Effector memory CD4-positive, alpha-beta T cell (primary cell): ENCODE results near the gene ZNF189.
"Not testable (repeated sequence)": the region's sequence is repeated elsewhere in the genome, so short reads cannot be mapped to it uniquely, and the experiment has no call there.

ENCODE experiments used
- DNase-seq, 3 donors: peaks; one replicate each; pipeline ENCODE4 v3.0.0-alpha.2; 2020
- H3K27ac ChIP-seq: 2 replicates; pipeline ENCODE4 v1.7.0; 2013; ENCODE audit warnings: mild to moderate bottlenecking, low read length, moderate library complexity; ENCODE audit not compliant: insufficient read depth, poor library complexity, severe bottlenecking
- H3K27me3 ChIP-seq: replicated peaks from 2 replicates; pipeline ENCODE4 v1.7.0; 2013; ENCODE audit warnings: mild to moderate bottlenecking, low read length; ENCODE audit not compliant: insufficient read depth, control insufficient read depth, poor library complexity, severe bottlenecking
- H3K36me3 ChIP-seq: 2 replicates; pipeline ENCODE4 v1.7.0; 2013; ENCODE audit warnings: mild to moderate bottlenecking, low read length, moderate library complexity; ENCODE audit not compliant: control insufficient read depth, insufficient read depth
- H3K4me1 ChIP-seq: 2 replicates; pipeline ENCODE4 v1.7.0; 2013; ENCODE audit warnings: low read length, mild to moderate bottlenecking; ENCODE audit not compliant: control insufficient read depth, insufficient read depth, poor library complexity, severe bottlenecking
- H3K4me3 ChIP-seq: 2 replicates; pipeline ENCODE4 v1.7.0; 2013; ENCODE audit warnings: low read length, low read depth, mild to moderate bottlenecking; ENCODE audit not compliant: insufficient read depth, poor library complexity, severe bottlenecking
- H3K9me3 ChIP-seq: 2 replicates; pipeline ENCODE4 v1.7.0; 2013; ENCODE audit warnings: mild to moderate bottlenecking, low read length, moderate library complexity; ENCODE audit not compliant: control insufficient read depth

Gene ZNF189

DNA sequence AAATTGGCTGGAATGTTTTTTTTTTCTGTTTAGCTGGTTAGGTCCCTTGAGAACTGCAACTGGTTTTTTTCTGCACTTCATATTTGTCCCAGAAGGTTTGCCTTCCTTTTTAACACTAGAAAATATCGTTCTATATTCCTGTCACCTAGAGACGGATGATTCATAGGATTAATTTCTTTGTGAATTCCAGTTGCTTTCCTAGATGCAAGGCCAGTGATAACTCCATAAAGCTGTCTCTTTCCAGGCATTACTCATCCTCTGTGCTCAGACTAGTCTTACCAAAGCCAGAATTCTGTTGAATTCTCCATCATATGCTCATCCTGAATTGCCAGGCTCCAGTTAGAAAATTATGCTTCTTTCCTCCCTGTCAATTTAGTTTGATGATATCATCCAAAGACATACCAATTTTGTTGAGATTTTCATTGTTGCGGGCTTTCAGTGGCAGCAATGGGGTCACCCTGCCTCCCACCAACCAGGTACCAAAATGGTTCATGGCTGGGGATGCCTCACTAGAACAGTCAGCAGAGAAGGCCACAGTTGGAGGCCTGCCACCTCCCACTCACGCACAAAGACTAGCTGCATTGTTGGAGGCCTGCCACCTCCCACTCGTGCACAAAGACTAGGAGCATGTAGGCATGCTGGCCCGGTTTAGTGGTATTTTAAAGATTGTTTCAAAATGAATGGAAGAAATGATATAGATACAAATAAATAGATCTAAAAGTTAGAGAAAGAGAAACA lies 22.4 kb upstream of the ZNF189 start:
- no peaks in the 10 kb centered on the region for H3K36me3 ChIP-seq
- H3K4me3 ChIP-seq = no peak overlapping the region
- no peaks in the 10 kb centered on the region for H3K4me1 ChIP-seq
- H3K27me3 ChIP-seq = no peaks in the 10 kb centered on the region
- H3K9me3 ChIP-seq = no peaks in the 10 kb centered on the region
- H3K27ac ChIP-seq = no peak overlapping the region
- DNase-seq = no peak

DNA sequence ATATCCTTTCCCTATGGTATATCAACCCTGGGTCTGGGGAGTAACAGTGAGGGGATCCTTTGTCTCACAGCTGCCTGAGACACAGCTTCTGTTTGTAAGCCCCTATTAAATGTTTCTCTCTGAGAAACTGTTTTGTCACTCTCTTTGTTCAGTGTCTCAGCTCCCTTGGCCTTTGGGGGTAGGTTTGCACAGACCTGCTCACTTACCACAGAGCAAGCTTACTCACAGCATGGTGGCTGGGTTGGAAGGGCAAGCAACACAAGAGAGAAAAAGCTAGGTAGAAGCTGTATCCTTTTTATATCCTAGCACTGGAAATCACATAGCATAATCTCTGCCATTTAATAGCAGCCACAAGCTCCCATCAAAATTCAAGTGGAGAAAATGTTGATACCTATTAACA lies 18.4 kb upstream of the ZNF189 start:
- DNase-seq = no peak
- H3K27ac ChIP-seq = no peak overlapping the region
- no peaks in the 10 kb centered on the region for H3K36me3 ChIP-seq
- H3K4me1 ChIP-seq = no peaks in the 10 kb centered on the region
- no peaks in the 10 kb centered on the region for H3K9me3 ChIP-seq
- H3K27me3 ChIP-seq = no peaks in the 10 kb centered on the region
- no peak overlapping the region for H3K4me3 ChIP-seq

DNA sequence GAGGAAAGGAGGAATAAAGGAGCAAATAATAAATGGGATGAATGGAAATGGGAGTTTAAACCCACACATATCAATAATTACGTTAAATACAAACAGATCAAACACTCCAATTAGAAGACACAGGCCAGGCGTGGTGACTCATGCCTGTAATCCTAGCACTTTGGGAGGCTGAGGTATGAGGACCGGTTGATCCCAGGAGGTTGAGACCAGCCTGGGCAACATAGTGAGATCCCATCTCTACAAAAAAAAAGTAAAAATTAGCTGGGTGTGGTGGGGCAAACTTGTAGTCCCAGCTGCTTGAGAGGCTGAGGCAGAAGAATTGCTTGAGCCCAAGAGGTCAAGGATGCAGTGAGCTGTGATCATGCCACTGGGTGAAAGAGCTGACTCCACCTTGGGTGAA lies 17.5 kb upstream of the ZNF189 start:
- Histone ChIP-seq H3K27ac (no peak overlapping the region), H3K4me3 (no peak overlapping the region), H3K4me1 (no peaks in the 10 kb centered on the region), H3K36me3 (no peaks in the 10 kb centered on the region), H3K27me3 (no peaks in the 10 kb centered on the region), H3K9me3 (no peaks in the 10 kb centered on the region)
- DNase-seq = no peak

DNA sequence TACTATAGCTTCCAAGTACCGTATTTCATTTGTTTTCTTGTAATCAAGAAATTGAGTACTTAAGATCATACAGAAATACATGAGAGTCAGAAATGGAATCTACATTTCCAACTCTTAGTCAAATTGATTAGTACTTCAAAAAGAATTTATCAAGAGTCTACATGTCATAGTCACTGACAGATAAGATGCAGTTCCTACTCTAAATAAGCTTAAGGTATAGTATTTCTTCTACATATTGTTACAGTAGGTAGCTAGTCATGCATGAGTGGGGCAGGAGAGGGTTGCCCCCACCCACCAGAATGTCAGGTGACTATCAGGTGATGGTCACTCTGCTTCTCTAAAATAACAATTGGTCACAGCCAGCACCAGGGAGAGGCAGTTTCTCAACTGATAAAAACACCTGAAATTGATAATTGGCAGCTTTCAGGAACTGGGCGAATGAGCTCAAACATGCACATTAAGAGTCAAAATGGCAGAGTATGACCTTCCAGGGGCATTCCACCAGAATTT lies 16.8 kb upstream of the ZNF189 start:
- no peak for DNase-seq
- Histone ChIP-seq H3K27ac (no peak overlapping the region), H3K4me3 (no peak overlapping the region)

DNA sequence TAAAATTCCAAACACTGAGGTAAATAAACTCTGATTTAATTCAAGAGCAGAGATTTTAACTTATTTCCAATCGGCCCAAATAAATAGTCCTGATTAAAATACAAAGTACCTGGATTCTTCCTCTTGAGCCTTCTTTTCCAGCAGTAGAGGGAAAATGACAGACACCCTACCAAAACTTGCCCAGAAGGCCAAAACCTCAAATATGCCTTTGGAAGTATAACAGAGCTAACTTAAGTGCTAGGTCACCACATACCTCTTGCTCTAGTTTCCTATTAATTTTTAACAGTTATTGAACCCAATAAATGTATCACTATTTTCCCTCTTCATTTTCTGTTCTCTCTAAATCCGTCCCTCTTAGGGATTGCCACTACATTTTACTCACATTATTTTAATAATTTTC lies 15.3 kb upstream of the ZNF189 start:
- Histone ChIP-seq H3K27me3 (no peaks in the 10 kb centered on the region), H3K4me1 (no peaks in the 10 kb centered on the region), H3K36me3 (no peaks in the 10 kb centered on the region), H3K4me3 (no peak overlapping the region), H3K27ac (no peak overlapping the region), H3K9me3 (no peaks in the 10 kb centered on the region)
- DNase-seq = no peak

More for the DNA sequence above, 16.8 kb upstream of the ZNF189 start:
- Histone ChIP-seq H3K36me3 (no peaks in the 10 kb centered on the region), H3K9me3 (no peaks in the 10 kb centered on the region), H3K27me3 (no peaks in the 10 kb centered on the region), H3K4me1 (no peaks in the 10 kb centered on the region)

DNA sequence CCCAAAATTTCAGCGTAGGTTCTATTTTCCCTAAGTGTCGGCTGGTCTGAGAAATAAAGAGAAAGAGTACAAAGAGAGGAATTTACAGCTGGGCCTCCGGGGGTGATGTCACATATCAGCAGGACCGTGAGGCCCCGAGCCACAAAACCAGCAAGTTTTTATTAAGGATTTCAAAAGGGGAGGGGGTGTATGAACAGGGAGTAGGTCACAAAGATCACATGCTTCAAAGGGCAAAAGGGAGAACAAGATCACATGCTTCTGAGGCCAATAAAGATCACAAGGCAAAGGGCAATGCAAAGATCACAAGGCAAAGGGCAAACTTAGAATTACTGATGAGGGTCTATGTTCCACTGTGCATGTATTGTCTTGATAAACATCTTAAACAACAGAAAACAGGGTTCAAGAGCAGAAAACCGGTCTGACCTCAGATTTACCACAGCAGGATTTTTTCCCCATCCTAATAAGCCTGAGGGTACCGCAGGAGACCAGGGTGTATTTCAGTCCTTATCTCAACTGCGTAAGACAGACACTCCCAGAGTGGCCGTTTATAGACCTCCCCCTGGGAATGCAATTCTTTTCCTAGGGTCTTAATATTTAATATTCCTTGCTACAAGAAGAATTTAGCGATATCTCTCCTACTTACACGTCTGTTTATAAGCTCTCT lies 13.6 kb upstream of the ZNF189 start, which contains the start of gene BAAT:
Gene BAAT, minus strand, starts transcription at position 134 of the 664 bp plus-strand sequence. CDS start 13,602 bp downstream, outside the sequence.
- not testable (repeated sequence) for H3K27ac ChIP-seq, H3K27me3 ChIP-seq, DNase-seq, H3K4me3 ChIP-seq, H3K9me3 ChIP-seq, H3K4me1 ChIP-seq, H3K36me3 ChIP-seq

DNA sequence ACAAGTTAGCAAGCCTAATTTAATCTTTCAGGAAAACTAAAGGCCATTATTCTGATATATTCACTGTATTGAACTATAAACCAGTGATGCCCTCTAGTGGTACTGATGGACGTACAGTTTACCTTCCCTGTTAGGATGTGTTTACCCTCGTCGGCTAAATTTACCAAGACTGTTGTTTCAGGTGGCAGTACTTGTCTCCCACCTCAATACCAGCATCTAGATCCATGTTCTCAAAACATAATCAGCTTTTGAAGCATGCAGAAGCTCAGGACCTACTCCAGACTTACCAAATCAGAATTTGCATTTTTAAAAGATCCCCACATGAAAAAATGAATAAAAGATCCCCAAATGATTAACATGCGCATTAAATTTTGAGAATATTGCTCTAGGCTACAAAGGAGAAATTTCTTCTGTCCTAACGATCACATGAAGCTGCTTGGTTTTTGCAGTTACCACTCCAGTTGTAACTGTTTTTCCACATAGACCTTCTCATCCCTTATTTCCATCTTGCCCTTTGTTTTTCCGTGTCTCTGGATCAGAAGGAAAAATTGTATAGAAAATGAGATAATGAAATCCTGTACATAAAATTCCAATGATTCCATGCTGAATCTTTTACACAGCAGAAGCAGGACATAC lies 10.7 kb upstream of the ZNF189 start:
- Histone ChIP-seq H3K36me3 (peaks cover 16% of the 10 kb centered on the region), H3K9me3 (no peaks in the 10 kb centered on the region), H3K27me3 (no peaks in the 10 kb centered on the region), H3K27ac (no peak overlapping the region), H3K4me3 (no peak overlapping the region), H3K4me1 (no peaks in the 10 kb centered on the region)
- DNase-seq = no peak

DNA sequence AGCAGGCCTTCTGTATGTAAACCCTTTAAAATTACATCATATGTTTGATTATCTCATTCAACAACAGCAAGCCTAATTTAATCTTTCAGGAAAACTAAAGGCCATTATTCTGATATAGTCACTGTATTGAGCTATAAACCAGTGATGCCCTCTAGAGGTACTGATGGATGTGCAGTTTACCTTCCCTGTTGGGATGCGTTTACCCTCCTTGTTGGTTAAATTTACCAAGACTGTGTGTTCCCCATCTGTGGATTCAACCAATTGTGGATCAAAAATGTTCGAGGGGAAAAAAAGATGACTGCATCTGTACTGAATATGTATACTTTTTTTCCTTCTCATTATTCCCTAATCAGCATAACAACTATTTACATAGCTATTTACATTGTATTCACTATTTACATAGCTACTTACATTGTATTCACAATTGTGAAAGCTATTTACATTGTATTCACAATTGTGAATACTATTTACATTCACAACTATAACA lies 10.1 kb upstream of the ZNF189 start:
- H3K27me3 ChIP-seq = no peaks in the 10 kb centered on the region
- peaks cover 16% of the 10 kb centered on the region for H3K36me3 ChIP-seq
- H3K4me3 ChIP-seq = no peak overlapping the region
- no peak overlapping the region for H3K27ac ChIP-seq
- H3K4me1 ChIP-seq = no peaks in the 10 kb centered on the region
- DNase-seq = no peak
- no peaks in the 10 kb centered on the region for H3K9me3 ChIP-seq

DNA sequence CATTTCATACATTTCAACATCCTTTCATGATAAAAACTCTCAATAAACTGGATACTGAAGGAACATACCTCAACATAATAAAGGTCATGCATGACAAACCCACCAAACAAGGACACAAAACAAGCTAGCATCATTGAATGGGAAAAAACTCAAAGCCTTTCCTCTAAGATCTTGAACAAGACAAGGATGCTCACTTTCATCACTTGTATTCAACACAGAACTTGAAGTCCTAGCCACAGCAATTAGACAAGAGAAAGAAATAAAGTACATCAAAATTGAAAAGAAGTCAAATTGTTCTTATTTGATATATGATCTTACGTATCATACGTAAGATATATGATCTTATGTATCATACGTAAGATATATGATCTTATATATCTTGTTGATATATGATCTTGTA lies 5.5 kb upstream of the ZNF189 start:
- DNase-seq = no peak
- H3K36me3 ChIP-seq = peaks cover 16% of the 10 kb centered on the region
- H3K27me3 ChIP-seq = no peaks in the 10 kb centered on the region
- no peak overlapping the region for H3K4me3 ChIP-seq
- peaks cover 12% of the 10 kb centered on the region for H3K4me1 ChIP-seq
- H3K9me3 ChIP-seq = no peaks in the 10 kb centered on the region
- H3K27ac ChIP-seq = no peak overlapping the region

DNA sequence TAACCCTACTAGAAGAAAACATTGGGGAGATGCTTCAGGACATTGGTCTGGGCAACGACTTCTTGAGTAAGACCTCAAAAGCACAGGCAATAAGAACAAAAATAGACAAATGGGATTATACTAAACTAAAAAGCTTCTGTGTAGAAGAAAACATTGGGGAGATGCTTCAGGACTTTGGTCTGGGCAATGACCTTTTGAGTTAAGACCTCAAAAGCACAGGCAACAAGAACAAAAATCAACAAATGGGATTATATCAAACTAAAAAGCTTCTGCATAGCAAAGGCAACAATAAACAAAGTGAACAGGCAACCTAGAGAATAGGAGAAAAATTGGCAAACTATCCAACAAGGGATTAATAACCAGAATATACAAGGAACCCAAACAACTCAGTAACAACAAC lies 4.0 kb upstream of the ZNF189 start:
- Histone ChIP-seq H3K27me3 (no peaks in the 10 kb centered on the region), H3K4me3 (no peak overlapping the region), H3K9me3 (no peaks in the 10 kb centered on the region), H3K36me3 (peaks cover 11% of the 10 kb centered on the region), H3K4me1 (peaks cover 20% of the 10 kb centered on the region), H3K27ac (no peak overlapping the region)
- DNase-seq = no peak
